GM12891 (cell line): Measurements from ENCODE around the gene CDK5RAP2.
A peak's percentile ranks its signal among the peaks of the same experiment; 100 is the strongest.

Experiments used
- DNase-seq: peaks from one replicate; pipeline ENCODE4 v3.0.0; 2011; ENCODE audit warnings: low spot score; ENCODE audit not compliant: insufficient read length
- FAIRE-seq: peaks from 2 replicates; lab custom pipeline; 2011; peaks lifted over from hg19 to GRCh38; lab: Jason Lieb, UNC
- PAX5 ChIP-seq: IDR thresholded peaks from 2 replicates; pipeline ENCODE4 v1.6.1; 2011; ENCODE audit warnings: low read length, moderate library complexity, mild to moderate bottlenecking; ENCODE audit not compliant: insufficient read depth, severe bottlenecking
- POLR2A ChIP-seq: IDR thresholded peaks from 2 replicates; pipeline ENCODE4 v1.6.1; 2011; ENCODE audit warnings: low read depth, low read length, control low read depth
- POLR2AphosphoS5 ChIP-seq: IDR thresholded peaks from 2 replicates; pipeline ENCODE4 v1.6.1; 2011; ENCODE audit warnings: low read depth, low read length, control low read depth
- POU2F2 ChIP-seq: IDR thresholded peaks from 2 replicates; pipeline ENCODE4 v1.6.1; 2011; ENCODE audit warnings: low read depth, mild to moderate bottlenecking, control low read depth, low read length, moderate library complexity
- SPI1 ChIP-seq: IDR thresholded peaks from 2 replicates; pipeline ENCODE4 v1.6.1; 2011; ENCODE audit warnings: low read depth, low read length, control low read depth
- TAF1 ChIP-seq: IDR thresholded peaks from 2 replicates; pipeline ENCODE4 v1.6.1; 2011; ENCODE audit warnings: low read depth, low read length, control low read depth

The CDK5RAP2 gene

GRCh38 chr9:120454467-120454866 lies 125.5 kb downstream of the CDK5RAP2 start:
- DNase-seq (no peak), FAIRE-seq (no peak)
- TF ChIP-seq POLR2AphosphoS5, result no peak
- TF ChIP-seq PAX5, result no peak
- no peak for TF ChIP-seq TAF1
- TF ChIP-seq POU2F2, result no peak
- no peak for TF ChIP-seq SPI1
- no peak for TF ChIP-seq POLR2A

DNA sequence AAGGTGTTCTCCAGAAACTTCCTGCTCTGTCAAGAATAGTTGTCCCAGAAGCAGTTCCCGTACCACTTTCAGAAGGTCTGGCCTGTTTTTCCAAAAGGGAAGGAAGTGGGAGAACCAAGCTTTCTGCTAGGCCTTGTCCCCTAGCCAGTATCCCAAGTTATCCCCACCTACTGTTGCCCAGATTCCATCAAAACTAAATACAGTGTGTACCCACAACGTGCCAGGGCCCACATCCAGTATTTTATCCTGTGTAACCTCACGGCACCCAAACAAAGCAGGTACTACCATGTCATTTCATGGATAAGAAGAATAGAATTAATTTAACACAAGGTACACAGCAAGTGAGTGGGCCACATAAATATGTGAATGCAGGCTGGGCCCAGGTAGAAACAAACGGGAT lies 126.2 kb downstream of the CDK5RAP2 start:
- DNase-seq, result no peak
- TF ChIP-seq TAF1 (no peak), SPI1 (no peak), PAX5 (no peak), POLR2AphosphoS5 (no peak), POU2F2 (no peak), POLR2A (no peak)
- no peak for FAIRE-seq

GRCh38 chr9:120452631-120453030 lies 127.3 kb downstream of the CDK5RAP2 start:
- no peak for FAIRE-seq
- no peak for DNase-seq
- TF ChIP-seq POLR2A (no peak), SPI1 (no peak), POU2F2 (no peak), POLR2AphosphoS5 (no peak), PAX5 (no peak), TAF1 (no peak)

- FAIRE-seq (no peak), DNase-seq (no peak)
- no peak for TF ChIP-seq POLR2AphosphoS5
- no peak for TF ChIP-seq PAX5
- TF ChIP-seq TAF1, result no peak
- no peak for TF ChIP-seq SPI1
- no peak for TF ChIP-seq POLR2A
- no peak for TF ChIP-seq POU2F2
Measured at GRCh38 chr9:120450916-120451315, 129.1 kb downstream of the CDK5RAP2 start.

GRCh38 chr9:120449566-120449965 lies 130.4 kb downstream of the CDK5RAP2 start:
- no peak for DNase-seq
- no peak for FAIRE-seq
- no peak for TF ChIP-seq POU2F2
- no peak for TF ChIP-seq SPI1
- TF ChIP-seq POLR2AphosphoS5, result no peak
- no peak for TF ChIP-seq TAF1
- TF ChIP-seq PAX5, result no peak
- TF ChIP-seq POLR2A, result no peak

- FAIRE-seq, result no peak
- TF ChIP-seq POLR2A, result no peak
- no peak for TF ChIP-seq PAX5
- no peak for TF ChIP-seq POLR2AphosphoS5
- TF ChIP-seq SPI1, result no peak
- TF ChIP-seq TAF1, result no peak
- no peak for TF ChIP-seq POU2F2
- no peak for DNase-seq
Measured at GRCh38 chr9:120447959-120448500, 131.9 kb downstream of the CDK5RAP2 start.

GRCh38 chr9:120446671-120447070 lies 133.3 kb downstream of the CDK5RAP2 start:
- no peak for FAIRE-seq
- TF ChIP-seq POU2F2 (no peak), POLR2A (no peak), SPI1 (no peak)

DNA sequence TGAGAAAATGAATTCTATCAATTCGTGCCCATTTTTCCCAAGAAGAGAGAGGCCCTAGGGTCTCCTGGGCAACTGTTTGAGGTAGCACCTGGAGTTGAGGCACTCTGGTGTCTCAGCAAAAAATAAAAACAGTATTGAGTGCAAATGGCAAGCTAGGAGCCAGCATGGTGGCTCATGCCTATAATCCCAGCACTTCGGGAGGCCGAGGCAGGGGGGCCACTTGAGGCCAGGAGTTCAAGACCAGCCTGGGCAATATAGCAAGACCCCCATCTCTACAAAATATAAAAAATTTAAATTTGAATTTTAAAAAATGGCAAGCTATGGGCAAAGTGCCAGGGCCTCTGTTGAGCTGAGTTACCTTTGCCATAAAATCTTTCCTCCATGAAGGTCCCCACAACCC lies 136.0 kb downstream of the CDK5RAP2 start:
- DNase-seq (no peak), FAIRE-seq (no peak)
- TF ChIP-seq POLR2A (no peak), TAF1 (no peak), PAX5 (no peak), POU2F2 (no peak), SPI1 (no peak), POLR2AphosphoS5 (no peak)

More at GRCh38 chr9:120446671-120447070, 133.3 kb downstream of the CDK5RAP2 start:
- no peak for DNase-seq

DNA sequence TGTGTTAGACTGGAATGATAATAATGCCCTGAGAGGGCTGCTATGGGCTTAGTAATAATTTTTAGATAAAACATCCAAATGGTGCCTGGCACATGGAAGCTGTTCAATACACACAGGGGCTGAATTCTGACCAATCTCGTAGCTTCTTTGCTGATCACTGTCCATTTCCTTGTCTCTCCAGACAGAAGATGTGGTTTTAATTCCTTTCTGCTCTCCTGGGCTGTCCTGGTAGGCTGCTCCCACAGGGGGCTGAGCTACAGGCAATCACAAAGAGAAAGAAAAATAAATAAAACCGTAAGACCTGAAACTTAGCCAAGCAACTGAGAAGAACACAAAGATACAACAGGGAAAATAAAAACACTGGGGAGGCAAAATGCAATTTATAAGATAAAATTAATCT lies 136.5 kb downstream of the CDK5RAP2 start:
- DNase-seq (no peak), FAIRE-seq (no peak)
- TF ChIP-seq POU2F2 (no peak), POLR2AphosphoS5 (no peak), PAX5 (no peak), SPI1 (no peak), POLR2A (no peak), TAF1 (no peak)

DNA sequence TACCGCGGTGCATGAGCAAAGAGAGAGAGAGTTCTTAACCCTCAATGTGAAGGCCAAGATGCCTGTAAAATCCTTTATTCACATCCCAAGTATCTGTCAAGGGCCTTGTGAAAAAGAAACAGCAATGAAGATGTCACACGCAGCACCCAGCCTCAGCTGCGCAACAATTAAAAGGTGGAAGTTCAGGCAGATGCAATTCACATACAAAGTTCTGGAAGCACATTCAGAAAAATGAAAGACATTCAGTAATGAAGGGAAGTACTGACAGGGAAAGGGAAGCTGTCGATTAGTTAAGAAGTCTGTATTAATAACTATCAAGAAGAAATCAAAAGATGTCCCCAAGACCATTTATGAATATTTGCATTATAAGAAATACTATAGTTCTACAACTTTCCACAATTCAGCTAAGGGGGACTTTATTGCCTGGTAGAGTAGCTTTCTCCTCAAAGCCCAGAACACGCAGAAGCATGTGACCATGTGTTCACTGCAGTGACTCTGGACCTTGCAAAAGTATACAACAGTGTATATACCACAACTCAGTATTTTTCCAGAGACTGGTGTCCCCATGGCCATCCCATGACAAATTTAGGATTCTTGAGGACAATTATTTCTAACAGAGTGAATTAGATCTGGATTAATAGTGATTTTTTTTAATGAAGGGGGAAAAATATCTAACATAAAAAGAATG lies 137.5 kb downstream of the CDK5RAP2 start:
- TF ChIP-seq SPI1, result no peak
- no peak for TF ChIP-seq POU2F2
- TF ChIP-seq POLR2AphosphoS5, result no peak
- TF ChIP-seq POLR2A, result no peak
- TF ChIP-seq TAF1, result no peak
- no peak for TF ChIP-seq PAX5
- DNase-seq, result no peak
- FAIRE-seq, result no peak

DNA sequence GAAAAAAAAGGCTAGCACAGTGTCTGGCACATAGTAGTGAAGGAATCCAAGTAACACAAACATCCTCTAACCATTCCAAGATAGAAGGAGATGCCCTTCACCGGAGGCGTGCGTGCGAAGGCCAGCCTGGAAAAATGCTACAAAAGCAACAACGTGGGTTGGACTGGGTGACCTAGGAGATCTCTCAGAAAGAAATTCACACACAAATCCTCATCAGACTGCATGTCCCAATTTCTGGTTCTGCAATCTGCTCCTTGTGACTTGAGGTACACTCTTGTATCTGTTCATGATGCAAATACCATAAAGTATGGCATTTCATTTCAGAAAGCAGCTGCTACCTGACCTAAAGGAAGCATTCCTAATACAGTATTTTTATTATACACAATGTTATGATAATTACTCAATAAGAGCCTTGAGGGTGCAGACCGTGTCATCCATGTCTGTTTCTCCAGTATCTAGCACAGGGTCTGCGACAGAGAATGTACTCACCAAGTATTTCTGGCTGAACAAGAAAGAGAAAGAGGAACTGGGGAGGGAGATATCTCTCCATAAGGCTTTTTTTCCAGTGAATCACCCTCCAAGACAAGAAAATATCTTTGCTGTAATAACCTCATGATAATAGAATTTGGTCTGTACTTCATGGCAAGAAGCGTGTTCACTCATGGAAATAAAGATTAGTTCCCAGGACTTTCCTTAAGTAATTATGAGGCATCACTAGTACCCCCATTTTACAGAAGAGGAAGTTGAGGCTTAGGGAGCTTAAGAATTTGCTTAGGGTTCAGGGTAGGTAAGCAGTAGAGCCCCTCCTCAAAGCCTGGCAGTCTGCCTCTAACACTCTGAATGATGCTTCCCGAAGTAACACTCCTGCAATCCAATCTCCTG lies 138.3 kb downstream of the CDK5RAP2 start:
- peak; percentile 31; the same call in 1 of the 2 replicates for TF ChIP-seq SPI1
- TF ChIP-seq TAF1, result no peak
- no peak for TF ChIP-seq PAX5
- FAIRE-seq, result no peak
- DNase-seq, result no peak
